ENCODE results near the gene MRPS2. TPM values are rescaled to one million over a fixed set of nuclear protein-coding genes. Genes with fewer than 3 reads are reported as not detected.

Gene MRPS2
- polyA plus RNA-seq, 4 donors: 32.4 to 65.9 (median 41.6) TPM

DNA sequence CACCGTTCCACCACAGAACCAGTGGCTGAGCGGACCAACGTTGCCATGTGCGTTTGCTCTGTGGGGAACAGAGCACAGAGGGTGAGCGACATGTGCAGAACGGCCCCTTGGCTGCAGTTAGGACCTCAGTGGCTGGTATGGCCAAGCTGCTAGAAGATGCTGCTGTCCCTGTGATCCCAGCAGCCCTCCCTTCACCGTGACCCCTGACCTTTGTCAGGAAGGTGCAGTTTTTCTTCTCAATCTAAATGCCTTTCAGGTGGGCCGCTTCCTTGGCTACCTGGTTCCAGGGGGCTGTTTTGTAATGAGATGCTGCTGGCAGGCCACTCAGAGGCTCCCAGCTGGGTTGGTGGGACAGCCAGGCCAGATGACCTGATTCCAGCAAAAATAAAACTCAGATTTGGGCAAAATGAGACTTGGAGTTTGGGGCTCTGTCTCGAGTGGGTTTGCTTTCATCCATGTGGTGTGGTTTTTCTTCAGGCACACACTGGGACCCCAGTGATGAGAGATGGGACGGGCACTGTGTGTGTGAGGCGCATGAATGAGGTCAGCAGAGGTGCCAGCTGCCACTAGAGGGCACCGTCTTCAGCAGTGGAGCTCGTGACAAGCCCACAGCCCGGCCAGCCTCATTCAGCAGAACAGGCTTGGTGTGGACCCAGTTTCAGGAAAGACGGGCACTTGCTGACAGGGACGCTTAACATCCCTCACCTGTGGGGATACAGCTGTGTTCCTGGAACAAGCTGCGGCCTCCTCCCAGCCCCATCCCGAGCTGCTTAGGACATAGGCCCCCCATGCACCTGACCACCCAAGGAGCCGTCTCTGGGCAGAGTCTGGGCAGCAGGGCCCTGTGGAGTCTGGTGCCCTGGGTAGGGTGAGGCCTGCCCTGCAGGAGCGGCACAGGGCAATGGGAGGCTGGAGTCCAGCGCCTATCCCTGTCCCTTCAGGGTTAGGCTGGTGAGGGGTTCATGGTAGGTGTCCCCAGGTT lies 4.1 kb downstream of the MRPS2 start:
- H3K9me3 ChIP-seq (ENCODE audit: control insufficient read depth in 2 of 2, insufficient read depth in 1 of 2, low read depth in 1 of 2, low read length in 1 of 2): peaks cover 0 to 4% of the 10 kb centered on the region in 2 donors
- H3K27me3 ChIP-seq (ENCODE audit: control insufficient read depth in 3 of 3, insufficient read depth in 3 of 3, low read length in 3 of 3): no peaks in the 10 kb centered on the region
- H3K4me1 ChIP-seq (ENCODE audit: control insufficient read depth in 3 of 3, insufficient read depth in 2 of 3, low read depth in 1 of 3, low read length in 2 of 3): peaks cover 0 to 7% (median 5%) of the 10 kb centered on the region in 3 donors
- no peak overlapping the region for H3K4me3 ChIP-seq (ENCODE audit: low read depth in 1 of 3, low read length in 3 of 3)
- peak; percentile 51 to 63 for DNase-seq
- peaks cover 0 to 40% (median 6%) of the 10 kb centered on the region in 3 donors for H3K36me3 ChIP-seq (ENCODE audit: control insufficient read depth in 3 of 3, insufficient read depth in 2 of 3, low read depth in 1 of 3, low read length in 3 of 3)
- WGBS, 3 donors: 63 to 69% (median 68%) methylated on average over 21 of the region's 21 CpGs
- FAIRE-seq: no peak
- H3K27ac ChIP-seq (ENCODE audit: low read depth in 1 of 3, low read length in 2 of 3): no peak overlapping the region

DNA sequence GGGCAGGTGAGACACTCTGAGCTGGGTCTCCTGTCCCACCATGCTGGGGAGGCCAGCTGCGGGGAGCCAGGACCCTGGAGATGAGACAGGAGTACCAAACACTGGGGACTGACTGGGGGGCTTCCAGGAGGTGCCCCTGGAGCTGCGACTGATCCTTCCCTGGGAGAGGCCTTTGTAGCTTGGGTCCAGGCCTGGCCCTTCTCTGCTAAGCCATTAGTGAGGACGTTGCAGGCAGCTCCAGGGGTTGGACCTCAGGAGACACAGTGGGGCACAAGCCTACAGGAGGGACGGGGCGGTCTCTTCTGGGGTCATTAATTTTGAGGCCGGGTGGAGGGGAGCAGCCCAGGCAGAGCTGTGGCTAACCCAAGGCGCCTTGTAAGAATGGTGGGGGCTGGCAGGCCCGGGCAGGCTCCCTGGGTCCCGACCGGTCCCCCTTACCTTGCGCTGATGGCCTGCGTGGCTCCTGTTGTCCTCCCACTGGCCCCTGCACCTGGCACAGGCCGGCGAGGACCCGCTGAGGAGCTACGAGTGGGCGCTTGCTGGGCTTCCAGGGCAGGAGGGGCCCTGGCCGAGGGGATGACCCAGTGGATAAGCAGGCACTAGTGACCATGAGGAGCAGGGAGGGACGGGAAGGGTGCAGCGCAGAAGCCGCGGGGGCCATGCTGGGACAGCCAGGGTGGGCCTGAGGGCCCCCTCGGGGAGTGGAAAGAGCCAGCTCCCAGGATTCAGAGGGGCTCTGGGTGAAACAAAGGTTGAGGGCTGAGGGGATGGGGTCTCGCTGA lies 5.1 kb downstream of the MRPS2 start:
- H3K27ac ChIP-seq (ENCODE audit: low read depth in 1 of 3, low read length in 2 of 3): no peak overlapping the region
- no peak for FAIRE-seq
- DNase-seq: no peak
- H3K36me3 ChIP-seq (ENCODE audit: control insufficient read depth in 3 of 3, insufficient read depth in 2 of 3, low read depth in 1 of 3, low read length in 3 of 3): peaks cover 0 to 40% (median 6%) of the 10 kb centered on the region in 3 donors
- H3K27me3 ChIP-seq (ENCODE audit: control insufficient read depth in 3 of 3, insufficient read depth in 3 of 3, low read length in 3 of 3): no peaks in the 10 kb centered on the region
- H3K4me3 ChIP-seq (ENCODE audit: low read depth in 1 of 3, low read length in 3 of 3): no peak overlapping the region
- H3K4me1 ChIP-seq (ENCODE audit: control insufficient read depth in 3 of 3, insufficient read depth in 2 of 3, low read depth in 1 of 3, low read length in 2 of 3): peaks cover 0 to 7% (median 5%) of the 10 kb centered on the region in 3 donors
- WGBS, 3 donors: 85 to 91% (median 89%) methylated on average over 22 to 24 of the region's 24 CpGs
- peaks cover 0 to 7% of the 10 kb centered on the region in 2 donors for H3K9me3 ChIP-seq (ENCODE audit: control insufficient read depth in 2 of 2, insufficient read depth in 1 of 2, low read depth in 1 of 2, low read length in 1 of 2)

DNA sequence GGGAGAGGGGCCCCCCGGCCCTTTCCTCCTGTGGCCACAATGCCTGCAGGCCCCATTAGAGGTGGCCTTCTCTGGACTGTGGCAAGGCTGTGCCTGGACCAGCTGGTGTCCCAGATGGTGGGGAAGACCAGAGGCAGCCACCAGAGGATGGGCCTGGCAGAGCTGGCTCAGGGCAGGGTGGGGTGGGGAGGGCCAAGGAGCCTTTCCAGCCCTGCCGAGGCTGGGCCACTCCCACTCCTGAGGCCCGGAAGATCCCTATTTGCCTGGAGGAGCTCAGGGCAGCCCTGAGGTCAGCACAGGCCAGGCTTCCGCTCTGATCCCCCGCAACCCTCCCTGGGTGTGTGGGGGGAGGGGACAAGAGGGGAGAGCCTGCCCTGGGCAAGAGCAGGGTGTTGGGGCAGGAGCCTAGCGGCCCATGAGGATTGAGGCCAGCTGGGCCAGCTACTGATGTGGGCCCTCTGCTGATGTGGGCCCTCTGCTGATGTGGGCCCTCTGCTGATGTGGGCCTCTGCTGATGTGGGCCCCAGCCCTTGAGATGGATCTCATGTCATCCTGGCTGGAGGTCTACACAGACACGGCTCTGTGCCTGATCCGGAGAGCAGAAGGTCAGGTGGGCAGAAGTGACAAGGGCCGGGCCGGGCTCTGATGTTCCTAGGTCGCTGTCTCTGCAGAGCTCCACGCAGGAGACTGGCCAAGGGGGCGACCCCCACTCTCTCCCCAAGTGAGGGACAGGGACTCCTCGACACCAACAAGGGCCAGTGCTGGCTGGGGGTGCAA lies 6.0 kb downstream of the MRPS2 start:
- H3K27ac ChIP-seq (ENCODE audit: low read depth in 1 of 3, low read length in 2 of 3): no peak overlapping the region
- peaks cover 0 to 40% (median 6%) of the 10 kb centered on the region in 3 donors for H3K36me3 ChIP-seq (ENCODE audit: control insufficient read depth in 3 of 3, insufficient read depth in 2 of 3, low read depth in 1 of 3, low read length in 3 of 3)
- no peak overlapping the region for H3K4me3 ChIP-seq (ENCODE audit: low read depth in 1 of 3, low read length in 3 of 3)
- peaks cover 0 to 4% (median 2%) of the 10 kb centered on the region in 3 donors for H3K4me1 ChIP-seq (ENCODE audit: control insufficient read depth in 3 of 3, insufficient read depth in 2 of 3, low read depth in 1 of 3, low read length in 2 of 3)
- H3K27me3 ChIP-seq (ENCODE audit: control insufficient read depth in 3 of 3, insufficient read depth in 3 of 3, low read length in 3 of 3): no peaks in the 10 kb centered on the region
- peaks cover 0 to 7% of the 10 kb centered on the region in 2 donors for H3K9me3 ChIP-seq (ENCODE audit: control insufficient read depth in 2 of 2, insufficient read depth in 1 of 2, low read depth in 1 of 2, low read length in 1 of 2)
- DNase-seq: no peak
- WGBS, 3 donors: 61 to 70% (median 66%) methylated on average over 13 to 14 of the region's 14 CpGs
- FAIRE-seq: no peak

DNA sequence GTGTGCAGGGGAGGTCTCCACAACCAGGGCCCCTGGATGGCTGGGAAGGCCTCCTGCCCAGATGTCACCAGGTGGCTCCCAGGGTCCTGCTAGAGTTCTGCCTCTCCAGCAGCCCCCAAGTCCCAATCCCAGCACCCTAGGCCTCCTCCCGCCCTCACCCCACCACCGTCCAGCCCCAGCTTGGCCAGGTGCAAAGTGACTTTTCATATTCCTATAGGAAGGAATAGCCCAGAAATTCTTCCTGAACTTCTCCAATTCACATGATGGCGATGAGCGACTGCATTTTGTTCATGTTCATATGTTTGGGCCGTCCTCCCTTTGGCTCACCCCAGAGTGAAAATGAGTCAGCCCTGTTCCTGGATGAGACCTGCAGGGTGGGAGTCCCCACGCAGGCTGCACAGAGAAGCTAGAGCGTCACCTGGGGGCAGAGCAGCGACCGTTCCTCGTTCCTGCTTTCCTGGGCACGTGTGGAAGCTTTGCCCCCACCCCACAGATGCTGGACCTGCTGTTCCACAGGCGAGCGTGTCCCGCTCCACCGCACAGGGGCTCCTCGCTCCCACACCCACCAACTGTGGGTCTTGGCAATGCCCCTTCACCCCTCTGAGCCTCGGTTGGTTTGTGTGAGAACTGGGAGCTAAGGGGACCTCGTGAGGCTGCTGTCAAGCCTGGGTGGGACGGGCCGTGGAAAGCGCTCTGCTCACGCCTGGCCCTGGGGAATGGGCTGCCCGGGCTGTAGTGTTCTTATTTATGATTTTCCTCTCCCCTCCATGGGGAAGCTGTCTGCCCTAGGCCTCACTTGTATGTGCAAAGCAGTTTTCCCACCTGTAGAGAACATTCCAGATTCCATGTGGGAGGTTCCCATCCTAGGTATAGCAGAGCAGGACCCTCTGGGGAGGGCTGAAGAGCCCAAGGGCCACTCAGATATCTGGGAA lies 6.9 kb downstream of the MRPS2 start:
- DNase-seq (no peak), FAIRE-seq (no peak)
- 85 to 90% (median 86%) methylated on average over 22 to 23 of the region's 23 CpGs for WGBS, 3 donors
- Histone ChIP-seq H3K4me3 (ENCODE audit: low read depth in 1 of 3, low read length in 3 of 3) (no peak overlapping the region), H3K9me3 (ENCODE audit: control insufficient read depth in 2 of 2, insufficient read depth in 1 of 2, low read depth in 1 of 2, low read length in 1 of 2) (peaks cover 0 to 7% of the 10 kb centered on the region in 2 donors), H3K36me3 (ENCODE audit: control insufficient read depth in 3 of 3, insufficient read depth in 2 of 3, low read depth in 1 of 3, low read length in 3 of 3) (peaks cover 0 to 31% (median 6%) of the 10 kb centered on the region in 3 donors), H3K27me3 (ENCODE audit: control insufficient read depth in 3 of 3, insufficient read depth in 3 of 3, low read length in 3 of 3) (no peaks in the 10 kb centered on the region), H3K4me1 (ENCODE audit: control insufficient read depth in 3 of 3, insufficient read depth in 2 of 3, low read depth in 1 of 3, low read length in 2 of 3) (no peaks in the 10 kb centered on the region), H3K27ac (ENCODE audit: low read depth in 1 of 3, low read length in 2 of 3) (no peak overlapping the region)

DNA sequence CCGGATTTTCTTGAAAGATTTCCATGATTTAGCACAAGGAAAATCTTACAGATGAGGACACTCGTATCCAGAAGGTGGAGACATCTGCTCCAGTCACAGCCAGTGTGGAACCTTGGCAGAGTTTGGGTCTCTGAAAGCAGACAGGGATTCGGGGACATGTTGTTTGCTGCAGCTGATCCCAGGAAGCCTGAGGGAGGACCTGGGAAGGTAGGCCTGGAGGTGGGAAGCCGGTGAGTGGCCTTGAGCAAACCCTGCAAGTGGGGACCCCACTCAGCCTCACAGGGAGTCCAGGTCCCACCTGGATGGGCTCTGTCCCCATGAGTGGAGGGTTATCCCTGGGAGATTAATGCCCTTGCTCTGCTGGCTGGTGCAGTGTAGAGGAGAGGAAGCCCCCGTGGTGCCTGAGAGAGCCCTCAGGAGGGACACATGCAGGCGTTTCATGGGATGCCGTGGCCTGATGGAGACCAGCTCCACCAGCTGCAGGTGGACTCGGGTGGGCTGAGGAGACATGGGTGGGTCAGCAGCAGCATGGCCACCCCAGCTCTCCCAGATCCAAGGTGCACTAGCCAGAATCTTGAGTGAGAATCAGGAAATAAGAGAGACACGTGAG lies 7.8 kb downstream of the MRPS2 start:
- peaks cover 0 to 7% of the 10 kb centered on the region in 2 donors for H3K9me3 ChIP-seq (ENCODE audit: control insufficient read depth in 2 of 2, insufficient read depth in 1 of 2, low read depth in 1 of 2, low read length in 1 of 2)
- no peak overlapping the region for H3K27ac ChIP-seq (ENCODE audit: low read depth in 1 of 3, low read length in 2 of 3)
- no peaks in the 10 kb centered on the region for H3K4me1 ChIP-seq (ENCODE audit: control insufficient read depth in 3 of 3, insufficient read depth in 2 of 3, low read depth in 1 of 3, low read length in 2 of 3)
- DNase-seq (no peak), FAIRE-seq (no peak)
- H3K27me3 ChIP-seq (ENCODE audit: control insufficient read depth in 3 of 3, insufficient read depth in 3 of 3, low read length in 3 of 3): no peaks in the 10 kb centered on the region
- H3K4me3 ChIP-seq (ENCODE audit: low read depth in 1 of 3, low read length in 3 of 3): no peak overlapping the region
- H3K36me3 ChIP-seq (ENCODE audit: control insufficient read depth in 3 of 3, insufficient read depth in 2 of 3, low read depth in 1 of 3, low read length in 3 of 3): peaks cover 0 to 22% (median under 1%) of the 10 kb centered on the region in 3 donors
- 77 to 86% (median 85%) methylated on average over 9 of the region's 9 CpGs for WGBS, 3 donors

DNA sequence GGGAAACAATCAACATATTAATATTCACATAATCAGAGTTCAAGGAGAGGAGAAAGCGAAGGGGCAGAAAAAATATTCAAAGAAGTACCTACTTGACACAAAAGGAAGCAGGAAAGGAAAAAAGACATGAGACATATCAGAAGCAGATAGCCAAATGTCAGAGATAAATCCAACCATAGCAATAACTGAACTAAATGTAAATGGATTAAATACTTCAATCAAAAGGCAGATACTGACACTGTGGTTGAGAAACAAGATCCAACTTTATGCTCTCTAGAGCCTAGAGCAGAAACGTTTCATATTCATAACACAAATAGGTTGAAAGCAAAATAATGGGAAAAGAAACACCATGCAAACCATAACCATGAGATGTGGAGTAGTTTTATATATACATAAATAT lies 9.0 kb downstream of the MRPS2 start:
- WGBS, 3 donors: 81 to 88% (median 83%) methylated on average over 2 of the region's 2 CpGs
- H3K4me3 ChIP-seq (ENCODE audit: low read depth in 1 of 3, low read length in 3 of 3): no peak overlapping the region
- FAIRE-seq: no peak
- no peaks in the 10 kb centered on the region for H3K27me3 ChIP-seq (ENCODE audit: control insufficient read depth in 3 of 3, insufficient read depth in 3 of 3, low read length in 3 of 3)
- DNase-seq: no peak
- peaks cover 0 to 10% (median 0%) of the 10 kb centered on the region in 3 donors for H3K36me3 ChIP-seq (ENCODE audit: control insufficient read depth in 3 of 3, insufficient read depth in 2 of 3, low read depth in 1 of 3, low read length in 3 of 3)
- H3K27ac ChIP-seq (ENCODE audit: low read depth in 1 of 3, low read length in 2 of 3): no peak overlapping the region
- H3K9me3 ChIP-seq (ENCODE audit: control insufficient read depth in 2 of 2, insufficient read depth in 1 of 2, low read depth in 1 of 2, low read length in 1 of 2): peaks cover 0 to 7% of the 10 kb centered on the region in 2 donors
- no peaks in the 10 kb centered on the region for H3K4me1 ChIP-seq (ENCODE audit: control insufficient read depth in 3 of 3, insufficient read depth in 2 of 3, low read depth in 1 of 3, low read length in 2 of 3)

DNA sequence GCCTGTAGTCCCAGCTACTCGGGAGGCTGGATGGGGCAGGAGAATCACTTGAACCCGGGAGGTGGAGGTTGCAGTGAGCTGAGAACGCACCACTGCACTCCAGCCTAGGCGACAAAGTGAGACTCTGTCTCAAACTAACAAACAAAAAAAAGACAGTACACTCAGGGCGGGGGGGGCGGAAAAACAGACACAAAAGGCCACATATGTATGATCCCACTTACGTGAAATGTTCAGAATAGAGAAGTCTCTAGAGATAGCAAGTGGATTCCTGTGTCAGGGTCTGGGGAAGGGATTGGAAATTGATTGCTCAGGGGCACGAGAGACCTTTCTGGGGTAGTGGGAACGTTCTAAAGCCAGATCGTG lies 11.7 kb downstream of the MRPS2 start:
- Histone ChIP-seq H3K4me3 (ENCODE audit: low read depth in 1 of 3, low read length in 3 of 3) (no peak overlapping the region), H3K27ac (ENCODE audit: low read depth in 1 of 3, low read length in 2 of 3) (no peak overlapping the region), H3K27me3 (ENCODE audit: control insufficient read depth in 3 of 3, insufficient read depth in 3 of 3, low read length in 3 of 3) (no peaks in the 10 kb centered on the region), H3K36me3 (ENCODE audit: control insufficient read depth in 3 of 3, insufficient read depth in 2 of 3, low read depth in 1 of 3, low read length in 3 of 3) (no peaks in the 10 kb centered on the region), H3K9me3 (ENCODE audit: control insufficient read depth in 2 of 2, insufficient read depth in 1 of 2, low read depth in 1 of 2, low read length in 1 of 2) (peaks cover 0 to 7% of the 10 kb centered on the region in 2 donors), H3K4me1 (ENCODE audit: control insufficient read depth in 3 of 3, insufficient read depth in 2 of 3, low read depth in 1 of 3, low read length in 2 of 3) (no peaks in the 10 kb centered on the region)
- DNase-seq: no peak
- 76 to 82% (median 79%) methylated on average over 10 of the region's 10 CpGs for WGBS, 3 donors
- FAIRE-seq: no peak
